Activated T-cell treated with anti-CD3 and anti-CD28 coated beads, Interleukin-2, amount 50 U/mL, for 72 hours (primary cell): ENCODE data around the gene TRIM66. TPM values are rescaled to one million over a fixed set of nuclear protein-coding genes. Genes with fewer than 3 reads are reported as not detected.

ENCODE experiments used
- ATAC-seq, 2 donors: fragments of 150-1000 bp; cut with Tn5 transposase; replicated peaks in 1 of 2; 2 replicates each; pipeline ENCODE4 v1.10.0; 2021; ENCODE audit warnings: moderate library complexity in 2 of 2, mild to moderate bottlenecking in 1 of 2
- DNase-seq, 2 donors: peaks; one replicate each; pipeline ENCODE4 v3.0.0; 2021 to 2022; ENCODE audit warnings: mixed read lengths in 1 of 2
- H3K27ac Mint-ChIP-seq: one replicate; pipeline ENCODE4 v1.8.0; 2022; ENCODE audit warnings: mild to moderate bottlenecking, moderate library complexity, mixed read lengths
- H3K27me3 Mint-ChIP-seq: one replicate; pipeline ENCODE4 v1.8.0; 2022; ENCODE audit warnings: low read depth, mixed read lengths
- H3K36me3 Mint-ChIP-seq, 2 donors: one replicate each; pipeline ENCODE4 v1.8.0; 2022; ENCODE audit warnings: mixed read lengths in 2 of 2, mild to moderate bottlenecking in 1 of 2; ENCODE audit not compliant: insufficient read depth in 2 of 2
- H3K4me1 Mint-ChIP-seq: one replicate; pipeline ENCODE4 v1.8.0; 2022; ENCODE audit warnings: low read depth, mixed read lengths
- H3K4me3 Mint-ChIP-seq, 2 donors: one replicate each; pipeline ENCODE4 v1.8.0; 2022; ENCODE audit warnings: mild to moderate bottlenecking in 2 of 2, mixed read lengths in 2 of 2, moderate library complexity in 2 of 2
- H3K9me3 Mint-ChIP-seq, 2 donors: one replicate each; pipeline ENCODE4 v1.8.0; 2022; ENCODE audit warnings: mixed read lengths in 2 of 2
- total RNA-seq, 2 donors: library from RNA; stranded (reverse); gene quantifications; one replicate each; pipeline ENCODE4 v1.2.3, GENCODE V29; 2022

The TRIM66 gene
- total RNA-seq, 2 donors from 2014 or later, result 26.4 to 30.2 TPM

- ATAC-seq (no peak), DNase-seq (no peak)
- no peaks in the 10 kb centered on the region for H3K4me1 Mint-ChIP-seq
- H3K4me3 Mint-ChIP-seq, result no peak overlapping the region
- no peak overlapping the region for H3K27ac Mint-ChIP-seq
- no peaks in the 10 kb centered on the region for H3K9me3 Mint-ChIP-seq
- peaks cover 0 to 2% of the 10 kb centered on the region in 2 donors for H3K36me3 Mint-ChIP-seq
- H3K27me3 Mint-ChIP-seq, result no peaks in the 10 kb centered on the region
Observed at GRCh38 chr11:8650401-8650990, 32.0 kb downstream of the TRIM66 start.

GRCh38 chr11:8649361-8649760 lies 33.1 kb downstream of the TRIM66 start:
- Mint-ChIP-seq H3K4me3 (no peak overlapping the region), H3K36me3 (peaks cover 0 to 2% of the 10 kb centered on the region in 2 donors), H3K27ac (no peak overlapping the region), H3K9me3 (no peaks in the 10 kb centered on the region), H3K4me1 (no peaks in the 10 kb centered on the region), H3K27me3 (no peaks in the 10 kb centered on the region)
- DNase-seq, result no peak
- ATAC-seq, result no peak

DNA sequence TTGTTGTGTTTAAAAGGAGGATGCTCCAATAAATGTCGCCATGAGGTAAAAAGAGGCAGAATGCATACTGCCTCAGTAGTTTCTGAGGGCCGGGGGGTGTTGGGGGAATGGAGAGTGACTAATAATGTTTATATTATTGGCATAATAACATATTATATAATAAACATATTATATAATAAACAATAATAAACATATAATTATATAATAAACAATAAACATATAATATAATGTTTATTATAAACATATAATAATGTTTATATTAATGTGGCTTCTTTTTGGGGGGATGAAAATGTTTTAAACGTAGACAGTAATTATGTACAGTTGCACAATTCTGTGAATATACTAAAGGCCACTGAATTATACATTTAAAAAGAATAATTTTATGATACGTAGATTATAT lies 35.6 kb downstream of the TRIM66 start:
- H3K4me1 Mint-ChIP-seq, result peaks cover 1% of the 10 kb centered on the region
- no peak for DNase-seq
- peaks cover 0 to 2% of the 10 kb centered on the region in 2 donors for H3K36me3 Mint-ChIP-seq
- no peak overlapping the region for H3K27ac Mint-ChIP-seq
- H3K9me3 Mint-ChIP-seq, result no peaks in the 10 kb centered on the region
- no peak overlapping the region for H3K4me3 Mint-ChIP-seq
- H3K27me3 Mint-ChIP-seq, result no peaks in the 10 kb centered on the region
- ATAC-seq, result no peak

DNA sequence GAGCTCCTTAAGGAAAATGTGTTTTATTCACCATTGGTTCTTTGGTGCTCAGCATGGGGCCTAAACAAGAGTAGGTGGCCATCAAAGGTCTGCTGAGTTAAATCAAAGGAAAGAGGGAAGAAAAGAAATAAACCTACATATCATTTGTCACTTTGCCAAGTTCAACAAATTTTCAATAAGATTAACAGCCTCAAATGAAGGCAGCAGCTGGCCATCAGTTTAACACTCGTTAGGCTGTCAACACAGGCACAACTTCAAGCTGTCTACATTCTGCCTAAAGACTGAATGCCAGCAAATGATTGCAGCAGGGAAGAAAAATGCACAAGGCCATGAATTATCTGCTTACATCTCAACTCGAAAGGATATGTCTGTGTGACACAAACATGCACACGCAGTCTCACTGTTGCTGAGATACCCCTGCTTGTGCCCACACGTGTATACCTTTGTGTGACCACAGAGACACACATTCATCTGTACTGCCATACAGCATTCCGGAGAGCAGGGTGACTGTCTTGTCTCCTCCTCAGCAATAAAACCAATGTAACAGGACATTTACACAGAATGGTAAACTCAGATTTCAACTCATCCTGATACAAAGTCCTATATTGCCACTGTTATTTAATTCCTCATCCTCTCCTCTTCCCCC lies 40.1 kb downstream of the TRIM66 start:
- ATAC-seq (no peak), DNase-seq (no peak)
- Mint-ChIP-seq H3K4me1 (peaks cover 9% of the 10 kb centered on the region), H3K27me3 (no peaks in the 10 kb centered on the region), H3K27ac (no peak overlapping the region), H3K36me3 (peaks cover 5 to 8% of the 10 kb centered on the region in 2 donors), H3K4me3 (no peak overlapping the region), H3K9me3 (no peaks in the 10 kb centered on the region)

GRCh38 chr11:8641332-8641731 lies 41.1 kb downstream of the TRIM66 start:
- Mint-ChIP-seq H3K4me3 (no peak overlapping the region), H3K4me1 (peaks cover 9% of the 10 kb centered on the region), H3K27ac (no peak overlapping the region), H3K9me3 (peaks cover 2 to 5% of the 10 kb centered on the region in 2 donors), H3K36me3 (peaks cover 10 to 15% of the 10 kb centered on the region in 2 donors), H3K27me3 (no peaks in the 10 kb centered on the region)
- ATAC-seq (no peak), DNase-seq (no peak)

DNA sequence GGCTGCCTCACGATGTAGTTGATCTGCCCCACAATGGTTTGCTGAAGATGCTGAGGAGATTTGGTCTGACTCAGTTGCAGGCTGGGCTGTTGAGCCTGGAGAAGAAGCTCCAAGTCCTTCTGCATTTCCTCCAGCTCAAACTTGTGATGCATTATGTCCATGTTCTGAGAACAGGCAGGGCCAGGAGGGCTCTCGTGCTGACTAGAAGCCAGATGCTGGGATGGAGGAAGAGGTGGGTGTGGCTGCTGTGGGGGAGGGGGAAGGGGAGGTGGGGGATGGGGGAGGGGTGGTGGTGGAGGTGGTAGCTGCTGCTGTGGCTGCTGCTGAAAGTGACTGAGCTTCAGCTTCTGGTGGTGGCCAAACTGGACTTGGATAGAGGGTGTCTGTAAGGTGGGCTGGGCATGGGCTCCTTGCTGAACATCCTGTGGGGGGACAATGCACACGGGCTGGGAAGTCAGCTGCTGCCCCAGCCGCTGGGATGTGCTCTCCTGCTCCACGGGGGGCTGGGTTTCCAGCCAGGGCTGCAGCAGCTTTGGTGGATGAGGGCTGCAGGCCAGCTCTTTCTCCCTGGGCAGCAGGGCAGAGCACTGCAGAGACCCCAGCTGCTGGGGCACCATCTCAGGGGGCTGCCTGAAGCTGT lies 42.1 kb downstream of the TRIM66 start:
- peaks cover 2 to 5% of the 10 kb centered on the region in 2 donors for H3K9me3 Mint-ChIP-seq
- peaks cover 14 to 20% of the 10 kb centered on the region in 2 donors for H3K36me3 Mint-ChIP-seq
- DNase-seq (no peak), ATAC-seq (no peak)
- H3K27me3 Mint-ChIP-seq, result no peaks in the 10 kb centered on the region
- no peak overlapping the region for H3K27ac Mint-ChIP-seq
- peaks cover 9% of the 10 kb centered on the region for H3K4me1 Mint-ChIP-seq
- no peak overlapping the region for H3K4me3 Mint-ChIP-seq

- DNase-seq (no peak), ATAC-seq (no peak)
- Mint-ChIP-seq H3K36me3 (peaks cover 14 to 20% of the 10 kb centered on the region in 2 donors), H3K9me3 (peaks cover 2 to 5% of the 10 kb centered on the region in 2 donors), H3K4me3 (no peak overlapping the region), H3K27me3 (no peaks in the 10 kb centered on the region), H3K27ac (no peak overlapping the region), H3K4me1 (peaks cover 9% of the 10 kb centered on the region)
Observed at GRCh38 chr11:8639655-8640054, 42.8 kb downstream of the TRIM66 start.

DNA sequence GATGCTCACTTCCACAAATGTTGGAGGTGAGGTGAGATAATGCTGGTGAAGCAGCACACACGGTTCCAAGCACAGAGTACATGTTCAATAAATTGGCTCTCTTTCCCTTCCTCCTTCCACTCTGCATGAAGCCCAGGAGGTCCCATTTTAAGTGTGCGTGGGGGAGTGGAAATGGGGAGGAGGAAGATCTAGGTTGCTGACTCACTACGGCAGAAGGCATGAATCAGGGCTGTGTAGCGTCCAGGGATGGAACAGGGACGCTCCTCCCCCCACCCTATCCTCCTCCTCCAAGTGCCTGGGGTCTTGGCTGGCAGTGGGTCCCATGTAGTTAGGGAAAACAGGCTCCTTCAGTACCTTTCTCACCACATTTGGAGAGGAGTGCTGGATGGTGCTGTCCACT lies 44.2 kb downstream of the TRIM66 start:
- no peak overlapping the region for H3K27ac Mint-ChIP-seq
- no peak overlapping the region for H3K4me3 Mint-ChIP-seq
- peaks cover 2 to 5% of the 10 kb centered on the region in 2 donors for H3K9me3 Mint-ChIP-seq
- DNase-seq, result no peak
- H3K36me3 Mint-ChIP-seq, result peaks cover 14 to 20% of the 10 kb centered on the region in 2 donors
- H3K4me1 Mint-ChIP-seq, result peaks cover 9% of the 10 kb centered on the region
- no peaks in the 10 kb centered on the region for H3K27me3 Mint-ChIP-seq
- no peak for ATAC-seq

- Mint-ChIP-seq H3K36me3 (peaks cover 14 to 20% of the 10 kb centered on the region in 2 donors), H3K27ac (no peak overlapping the region), H3K27me3 (no peaks in the 10 kb centered on the region), H3K9me3 (peaks cover 2 to 5% of the 10 kb centered on the region in 2 donors), H3K4me3 (no peak overlapping the region), H3K4me1 (peaks cover under 1% of the 10 kb centered on the region)
- ATAC-seq (no peak), DNase-seq (no peak)
Observed at GRCh38 chr11:8636127-8636526, 46.3 kb downstream of the TRIM66 start.

- no peaks in the 10 kb centered on the region for H3K27me3 Mint-ChIP-seq
- ATAC-seq, result no peak
Observed at GRCh38 chr11:8634498-8634897, 48.0 kb downstream of the TRIM66 start.

DNA sequence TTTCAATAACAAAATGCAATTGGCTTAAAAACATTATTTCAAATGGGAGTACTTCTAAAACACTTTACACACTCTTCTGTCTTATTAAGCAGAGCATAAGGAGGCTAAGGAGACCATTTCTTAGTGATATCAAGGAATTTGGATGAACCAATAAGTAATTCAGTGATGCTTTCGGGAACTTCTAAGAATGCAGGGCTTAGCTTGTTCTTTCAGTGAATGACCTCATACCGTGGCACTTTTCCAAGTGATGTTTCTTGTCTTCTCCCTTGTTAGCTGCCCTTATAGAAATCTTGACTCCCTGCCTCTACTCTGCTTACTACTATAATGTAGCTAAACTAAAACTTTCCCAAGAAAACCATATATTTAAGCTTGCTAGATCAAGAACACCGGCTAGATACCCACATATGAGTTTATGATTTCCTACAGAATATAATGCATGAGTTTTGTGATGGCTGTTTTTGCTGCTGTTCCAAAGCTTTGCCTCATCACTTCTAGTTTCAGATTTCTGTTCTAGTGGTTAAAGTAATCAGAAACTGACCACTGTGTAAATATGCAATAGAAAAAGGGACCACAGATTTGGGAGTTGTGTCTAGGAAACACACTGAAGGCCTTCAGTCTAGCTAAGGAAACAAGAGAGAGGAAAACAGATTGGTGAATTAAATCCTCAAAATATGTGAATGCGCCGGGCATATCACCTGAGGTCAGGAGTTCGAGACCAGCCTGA lies 50.9 kb downstream of the TRIM66 start:
- H3K4me3 Mint-ChIP-seq, result no peak overlapping the region
- H3K9me3 Mint-ChIP-seq, result peaks cover under 1 to 1% of the 10 kb centered on the region in 2 donors
- ATAC-seq, result no peak
- H3K27me3 Mint-ChIP-seq, result no peaks in the 10 kb centered on the region
- no peaks in the 10 kb centered on the region for H3K4me1 Mint-ChIP-seq
- H3K27ac Mint-ChIP-seq, result no peak overlapping the region
- DNase-seq, result no peak
- H3K36me3 Mint-ChIP-seq, result peaks cover 6 to 7% of the 10 kb centered on the region in 2 donors

More at GRCh38 chr11:8634498-8634897, 48.0 kb downstream of the TRIM66 start:
- H3K9me3 Mint-ChIP-seq, result peaks cover 2 to 5% of the 10 kb centered on the region in 2 donors
- no peak overlapping the region for H3K4me3 Mint-ChIP-seq
- H3K4me1 Mint-ChIP-seq, result no peaks in the 10 kb centered on the region
- no peak for DNase-seq
- peaks cover 14 to 20% of the 10 kb centered on the region in 2 donors for H3K36me3 Mint-ChIP-seq
- no peak overlapping the region for H3K27ac Mint-ChIP-seq

- ATAC-seq, result no peak
- DNase-seq, result no peak
- Mint-ChIP-seq H3K27me3 (no peaks in the 10 kb centered on the region), H3K4me1 (no peaks in the 10 kb centered on the region), H3K9me3 (no peaks in the 10 kb centered on the region), H3K36me3 (peaks cover 1 to 3% of the 10 kb centered on the region in 2 donors), H3K27ac (no peak overlapping the region), H3K4me3 (no peak overlapping the region)
Observed at GRCh38 chr11:8624698-8625097, 57.8 kb downstream of the TRIM66 start.

- ATAC-seq, result no peak
- H3K27ac Mint-ChIP-seq, result no peak overlapping the region
- H3K27me3 Mint-ChIP-seq, result no peaks in the 10 kb centered on the region
- peaks cover 1 to 2% of the 10 kb centered on the region in 2 donors for H3K36me3 Mint-ChIP-seq
- H3K4me1 Mint-ChIP-seq, result no peaks in the 10 kb centered on the region
- H3K4me3 Mint-ChIP-seq, result no peak overlapping the region
- no peak for DNase-seq
- no peaks in the 10 kb centered on the region for H3K9me3 Mint-ChIP-seq
Observed at GRCh38 chr11:8621147-8621546, 61.3 kb downstream of the TRIM66 start.
